GM12878 (cell line): ENCODE data around the gene CKS2. TPM values are rescaled to one million over a fixed set of nuclear protein-coding genes. Genes with fewer than 3 reads are reported as not detected.

Source experiments
- BACH1 ChIP-seq: fragments of 450-650 bp; IDR thresholded peaks from 2 replicates; pipeline ENCODE4 v1.6.1; 2017; ENCODE audit warnings: mild to moderate bottlenecking, borderline replicate concordance
- BCL3 ChIP-seq: IDR thresholded peaks from 2 replicates; pipeline ENCODE4 v1.6.1; 2011; ENCODE audit warnings: borderline replicate concordance, low read depth, mild to moderate bottlenecking, moderate library complexity, low read length; ENCODE audit not compliant: insufficient read depth, poor library complexity, severe bottlenecking
- CBX3 ChIP-seq: fragments of 200-600 bp; sonication (generic); IDR thresholded peaks from 2 replicates; pipeline ENCODE4 v1.6.1; 2016; ENCODE audit warnings: low read depth, borderline replicate concordance
- E2F4 ChIP-seq: IDR thresholded peaks from 2 replicates; pipeline ENCODE4 v1.6.1; 2012; ENCODE audit warnings: low read depth, low read length, improper control_type of control experiment
- EP300 ChIP-seq, 2 experiments: fragments of 150-350 bp in 1 of 2; IDR thresholded peaks; 2 replicates each; pipeline ENCODE4 v1.6.1; 2011 to 2012; ENCODE audit warnings: low read depth in 2 of 2, low read length in 2 of 2, borderline replicate concordance in 1 of 2, improper control_type of control experiment in 1 of 2, inconsistent platforms in 1 of 2; ENCODE audit not compliant: control insufficient read depth in 1 of 2
- IKZF1 ChIP-seq: fragments of 450-650 bp; conservative IDR thresholded peaks from 2 replicates; pipeline ENCODE4 v1.6.1; 2017; ENCODE audit warnings: antibody characterized with exemption, mild to moderate bottlenecking
- KLF5 ChIP-seq: fragments of 450-650 bp; IDR thresholded peaks from 2 replicates; pipeline ENCODE4 v1.6.1; 2014; ENCODE audit warnings: mild to moderate bottlenecking; ENCODE audit not compliant: partially characterized antibody
- MEF2A ChIP-seq: IDR thresholded peaks from 2 replicates; pipeline ENCODE4 v1.6.1; 2011; ENCODE audit warnings: low read depth, mild to moderate bottlenecking, low read length, moderate library complexity; ENCODE audit not compliant: insufficient read depth
- MLLT1 ChIP-seq: fragments of 450-650 bp; IDR thresholded peaks from 2 replicates; pipeline ENCODE4 v1.6.1; 2016; ENCODE audit warnings: mild to moderate bottlenecking
- NR2F1 ChIP-seq: fragments of 450-650 bp; conservative IDR thresholded peaks from 2 replicates; pipeline ENCODE4 v1.6.1; 2017; ENCODE audit warnings: mild to moderate bottlenecking
- POLR2A ChIP-seq: IDR thresholded peaks from 2 replicates; pipeline ENCODE4 v1.6.1; 2011; ENCODE audit warnings: low read depth, mild to moderate bottlenecking, low read length
- POU2F2 ChIP-seq: IDR thresholded peaks from 3 replicates; pipeline ENCODE4 v1.6.1; 2011; ENCODE audit warnings: low read depth, mild to moderate bottlenecking, low read length, borderline replicate concordance
- RELA ChIP-seq: fragments of 450-650 bp; IDR thresholded peaks from 2 replicates; pipeline ENCODE4 v1.8.0; 2014; ENCODE audit warnings: borderline replicate concordance; ENCODE audit not compliant: partially characterized antibody
- RFX5 ChIP-seq: IDR thresholded peaks from 2 replicates; pipeline ENCODE4 v1.6.1; 2011; ENCODE audit warnings: low read depth, low read length, improper control_type of control experiment
- SMARCA5 ChIP-seq: fragments of 450-650 bp; IDR thresholded peaks from 2 replicates; pipeline ENCODE4 v1.6.1; 2017; ENCODE audit warnings: mild to moderate bottlenecking
- SP1 ChIP-seq: IDR thresholded peaks from one replicate; pipeline ENCODE4 v1.6.1; 2011; ENCODE audit warnings: low read depth, low read length
- STAT3 ChIP-seq: IDR thresholded peaks from 2 replicates; pipeline ENCODE4 v1.6.1; 2011; ENCODE audit warnings: low read depth, low read length, improper control_type of control experiment
- YBX1 ChIP-seq: fragments of 450-650 bp; IDR thresholded peaks from 2 replicates; pipeline ENCODE4 v1.6.1; 2016; ENCODE audit warnings: antibody characterized with exemption
- ZBTB4 ChIP-seq: fragments of 450-650 bp; formaldehyde crosslinking; IDR thresholded peaks from 2 replicates; pipeline ENCODE4 v1.4.0; 2022; ENCODE audit warnings: mild to moderate bottlenecking, moderate library complexity
- ZNF274 ChIP-seq: IDR thresholded peaks from one replicate; pipeline ENCODE4 v1.8.0; 2011; ENCODE audit not compliant: insufficient read length, insufficient read depth
- ZNF384 ChIP-seq: IDR thresholded peaks from 2 replicates; pipeline ENCODE4 v1.6.1; 2012; ENCODE audit warnings: low read depth, mild to moderate bottlenecking, low read length, improper control_type of control experiment, borderline replicate concordance
- ZSCAN29 ChIP-seq: fragments of 450-650 bp; IDR thresholded peaks from 2 replicates; pipeline ENCODE4 v1.6.1; 2017; ENCODE audit warnings: mild to moderate bottlenecking, moderate library complexity
- polyA plus RNA-seq, 11 experiments: library from polyadenylated mRNA; depleted of rRNA in 4 of 11; unstranded in 6 of 11; stranded (reverse) in 5 of 11; fragments of >200 nt; fragmentation: Nextera tagmentation in 4 of 11; fragmentation: Illumina TruSeq in 1 of 11; extraction: Ambion mirVana in 4 of 11; extraction: Trizol in 1 of 11; gene quantifications; 1 replicate in 1 of 11; 2 replicates in 10 of 11; pipeline versions ENCODE4 v1.2.1 to v1.2.3, GENCODE V29; 2011 to 2016; ENCODE audit warnings: inconsistent platforms in 2 of 11, missing spikeins in 2 of 11, low read depth in 1 of 11
- total RNA-seq, 4 experiments: library from RNA; depleted of rRNA in 3 of 4; stranded (reverse); fragments of >200 nt in 3 of 4; fragmentation: Illumina TruSeq in 1 of 4; extraction: Trizol in 1 of 4; gene quantifications; 2 replicates each; pipeline versions ENCODE4 v1.2.1 to v1.2.3, GENCODE V29; 2013 to 2021
- TF ChIP-seq, protein P1 (sequence below): IDR thresholded peaks from 2 replicates; pipeline ENCODE4 v1.6.1; 2011; ENCODE audit warnings: low read depth, mild to moderate bottlenecking, low read length, moderate library complexity, borderline replicate concordance; ENCODE audit errors: extremely low read depth

The CKS2 gene
- total and polyA plus RNA-seq, 10 of the 15 experiments (the other 5 are each of a cell fraction or from before 2014, with no cell fraction given), result 172 to 1,251 (median 503) TPM

GRCh38 chr9:89318123-89319014, 7.4 kb downstream of the CKS2 start, which contains the start of gene SECISBP2 (continued):
- TF ChIP-seq E2F4 (peak; percentile 69; the same call in 1 of the 2 replicates), ZNF384 (no peak; the same call in 1 of the 2 replicates), CBX3 (no peak), ZNF274 (no peak), SP1 (peak; percentile 81), NR2F1 (peak; percentile 64), IKZF1 (peak; percentile 98), RELA (peak; percentile 73), SMARCA5 (no peak; the same call in none of the 2 replicates), ZBTB4 (CRISPR knock-in tag) (no peak), YBX1 (no peak), BACH1 (peak; percentile 92), POU2F2 (peak; percentile 83), STAT3 (no peak), BCL3 (no peak), KLF5 (peak; percentile 83), POLR2A (peak; percentile 97), MLLT1 (peak; percentile 82), RFX5 (no peak; the same call in 1 of the 2 replicates), MEF2A (no peak), ZSCAN29 (0 out of 2 replicates have a peak, but pooled peaks have one; percentile 40), EP300 (IDR thresholded peaks at IDR 0.05; ENCODE audit: borderline replicate concordance in 1 of 2, control insufficient read depth in 1 of 2, low read depth in 2 of 2, low read length in 2 of 2) (peak; percentile 9 to 14; a peak in 2 of 4 replicates)
- TF ChIP-seq, protein P1, sequence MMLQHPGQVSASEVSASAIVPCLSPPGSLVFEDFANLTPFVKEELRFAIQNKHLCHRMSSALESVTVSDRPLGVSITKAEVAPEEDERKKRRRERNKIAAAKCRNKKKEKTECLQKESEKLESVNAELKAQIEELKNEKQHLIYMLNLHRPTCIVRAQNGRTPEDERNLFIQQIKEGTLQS, result peak; percentile 92
